ENCODE measurements around the gene CST7. TPM values are rescaled to one million over a fixed set of nuclear protein-coding genes. Genes with fewer than 3 reads are reported as not detected.
"Not testable (repeated sequence)": the region's sequence is repeated elsewhere in the genome, so short reads cannot be mapped to it uniquely, and the experiment has no call there.

The CST7 gene
- total RNA-seq, 2 donors from 2014 or later = 136 to 174 TPM

DNA sequence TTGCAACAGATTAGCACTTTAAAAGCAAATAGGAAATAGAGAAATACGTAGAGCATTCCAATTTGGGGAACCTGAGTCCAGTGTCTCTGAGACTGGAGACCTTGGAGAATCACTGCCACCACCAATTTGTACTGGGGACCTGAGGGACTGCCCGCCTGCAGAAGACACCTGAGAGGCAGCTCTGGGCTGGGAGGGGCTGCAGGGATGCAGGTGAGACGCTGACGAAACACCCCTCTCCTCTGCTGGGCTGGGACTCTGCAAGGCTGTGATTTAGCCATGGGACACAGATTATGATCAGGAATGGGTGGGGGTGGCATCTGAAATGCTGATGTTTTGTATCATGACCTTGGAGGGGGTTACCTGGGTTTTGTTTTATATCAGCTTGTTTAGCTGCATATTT lies 50.5 kb downstream of the CST7 start:
- H3K9me3 Mint-ChIP-seq = peaks cover 0 to 2% of the 10 kb centered on the region in 2 donors
- H3K27ac Mint-ChIP-seq = no peak overlapping the region
- DNase-seq (no peak), ATAC-seq (replicated peaks in 1 of 2) (no peak)
- H3K4me1 Mint-ChIP-seq (ENCODE audit: low read depth) = peaks cover 14% of the 10 kb centered on the region
- H3K27me3 Mint-ChIP-seq (ENCODE audit: low read depth) = no peaks in the 10 kb centered on the region
- H3K36me3 Mint-ChIP-seq (ENCODE audit: insufficient read depth in 2 of 2) = peaks cover 4 to 6% of the 10 kb centered on the region in 2 donors
- no peak overlapping the region for H3K4me3 Mint-ChIP-seq

DNA sequence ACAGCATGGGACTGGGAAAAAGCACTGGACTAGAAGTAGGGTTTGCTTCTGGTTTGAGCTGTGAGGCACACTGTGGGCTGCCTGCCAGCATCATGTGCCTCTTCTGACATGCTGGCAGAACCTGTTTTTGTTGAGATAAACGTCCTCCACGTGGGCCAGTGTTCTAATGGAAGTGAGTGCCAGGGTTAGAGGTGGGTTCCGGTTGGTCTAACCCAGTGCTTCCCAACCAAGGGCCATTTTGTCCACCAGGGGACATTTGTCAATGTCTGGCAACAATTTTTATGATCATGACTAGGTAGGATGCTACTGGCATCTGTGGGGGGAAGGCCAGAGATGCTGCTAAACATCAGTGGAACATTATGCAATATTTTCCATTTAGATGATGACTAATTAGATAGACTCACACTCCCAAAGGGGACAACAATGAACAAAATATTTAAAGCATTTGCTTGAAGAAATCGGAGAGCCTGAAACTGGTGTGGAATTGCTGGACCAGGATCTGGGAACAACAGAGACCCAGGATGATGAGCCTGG lies 51.3 kb downstream of the CST7 start:
- no peak overlapping the region for H3K4me3 Mint-ChIP-seq
- H3K4me1 Mint-ChIP-seq (ENCODE audit: low read depth) = peaks cover 8% of the 10 kb centered on the region
- peaks cover 0 to 2% of the 10 kb centered on the region in 2 donors for H3K9me3 Mint-ChIP-seq
- peaks cover 4 to 6% of the 10 kb centered on the region in 2 donors for H3K36me3 Mint-ChIP-seq (ENCODE audit: insufficient read depth in 2 of 2)
- H3K27me3 Mint-ChIP-seq (ENCODE audit: low read depth) = no peaks in the 10 kb centered on the region
- DNase-seq = no peak
- H3K27ac Mint-ChIP-seq = peak overlapping the region; percentile 82
- peak in 1 of 2 donors; percentile 19 for ATAC-seq (replicated peaks in 1 of 2)

DNA sequence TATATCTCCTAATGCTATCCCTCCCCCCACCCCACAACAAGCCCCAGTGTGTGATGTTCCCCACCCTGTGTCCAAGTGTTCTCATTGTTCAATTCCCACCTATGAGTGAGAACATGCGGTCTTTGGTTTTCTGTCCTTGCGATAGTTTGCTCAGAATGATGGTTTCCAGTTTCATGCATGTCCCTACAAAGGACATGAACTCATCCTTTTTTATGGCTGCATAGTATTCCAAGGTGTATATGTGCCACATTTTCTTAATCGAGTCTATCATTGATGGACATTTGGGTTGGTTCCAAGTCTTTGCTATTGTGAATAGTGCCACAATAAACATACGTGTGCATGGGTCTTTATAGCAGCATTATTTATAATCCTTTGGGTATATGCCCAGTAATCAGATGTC lies 52.3 kb downstream of the CST7 start:
- not testable (repeated sequence) for H3K4me3 Mint-ChIP-seq; H3K27ac Mint-ChIP-seq; H3K27me3 Mint-ChIP-seq (ENCODE audit: low read depth); H3K9me3 Mint-ChIP-seq; H3K36me3 Mint-ChIP-seq (ENCODE audit: insufficient read depth in 2 of 2); ATAC-seq (replicated peaks in 1 of 2); DNase-seq; H3K4me1 Mint-ChIP-seq (ENCODE audit: low read depth)

DNA sequence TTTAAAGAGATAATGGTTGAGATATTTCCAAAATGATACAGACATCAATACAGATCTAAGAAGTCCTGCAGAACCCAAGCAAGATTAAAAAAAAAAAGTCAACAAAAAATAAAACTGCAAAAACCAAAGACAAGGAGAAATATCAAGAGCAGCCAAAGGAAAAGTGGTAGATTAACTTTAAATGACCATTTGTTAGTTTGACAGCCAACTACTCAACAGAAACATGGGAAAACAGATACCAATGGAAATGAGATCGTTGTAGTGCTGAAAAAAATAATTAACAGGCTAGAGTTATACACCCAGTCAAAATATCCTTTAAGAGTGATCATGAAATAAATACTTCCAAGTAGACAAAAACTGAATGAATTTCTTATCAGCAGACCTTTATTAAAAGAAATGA lies 53.9 kb downstream of the CST7 start:
- ATAC-seq (replicated peaks in 1 of 2) (no peak), DNase-seq (no peak)
- peak overlapping the region; percentile 56 for H3K27ac Mint-ChIP-seq
- H3K27me3 Mint-ChIP-seq (ENCODE audit: low read depth) = no peaks in the 10 kb centered on the region
- peaks cover 0 to 2% of the 10 kb centered on the region in 2 donors for H3K9me3 Mint-ChIP-seq
- H3K4me3 Mint-ChIP-seq = no peak overlapping the region
- peaks cover 8 to 11% of the 10 kb centered on the region in 2 donors for H3K36me3 Mint-ChIP-seq (ENCODE audit: insufficient read depth in 2 of 2)
- H3K4me1 Mint-ChIP-seq (ENCODE audit: low read depth) = peaks cover 8% of the 10 kb centered on the region

DNA sequence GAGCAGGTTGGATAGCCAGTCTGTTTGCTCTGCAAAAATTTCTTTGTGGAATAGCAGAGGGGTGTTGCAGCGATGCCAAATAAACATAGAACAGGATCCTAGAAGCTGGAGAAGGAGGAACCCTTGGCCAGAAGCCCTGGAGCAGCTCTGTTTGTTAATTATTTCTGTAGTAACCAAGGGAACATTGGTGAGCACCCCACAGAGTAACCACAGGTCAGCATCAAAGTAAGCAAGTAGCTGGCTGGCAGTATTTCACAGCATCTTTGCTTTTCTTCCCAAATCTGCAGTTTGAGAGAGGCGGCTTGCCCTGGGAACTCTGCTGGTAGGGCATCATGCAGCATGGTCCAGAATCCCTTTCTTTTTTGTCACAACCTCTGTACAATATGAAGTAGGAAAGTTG lies 56.2 kb downstream of the CST7 start:
- DNase-seq = no peak
- H3K27me3 Mint-ChIP-seq (ENCODE audit: low read depth) = no peaks in the 10 kb centered on the region
- H3K4me3 Mint-ChIP-seq = no peak overlapping the region
- H3K36me3 Mint-ChIP-seq (ENCODE audit: insufficient read depth in 2 of 2) = peaks cover 8 to 13% of the 10 kb centered on the region in 2 donors
- H3K27ac Mint-ChIP-seq = no peak overlapping the region
- peaks cover 0 to 2% of the 10 kb centered on the region in 2 donors for H3K9me3 Mint-ChIP-seq
- ATAC-seq (replicated peaks in 1 of 2) = no peak
- peaks cover 6% of the 10 kb centered on the region for H3K4me1 Mint-ChIP-seq (ENCODE audit: low read depth)

DNA sequence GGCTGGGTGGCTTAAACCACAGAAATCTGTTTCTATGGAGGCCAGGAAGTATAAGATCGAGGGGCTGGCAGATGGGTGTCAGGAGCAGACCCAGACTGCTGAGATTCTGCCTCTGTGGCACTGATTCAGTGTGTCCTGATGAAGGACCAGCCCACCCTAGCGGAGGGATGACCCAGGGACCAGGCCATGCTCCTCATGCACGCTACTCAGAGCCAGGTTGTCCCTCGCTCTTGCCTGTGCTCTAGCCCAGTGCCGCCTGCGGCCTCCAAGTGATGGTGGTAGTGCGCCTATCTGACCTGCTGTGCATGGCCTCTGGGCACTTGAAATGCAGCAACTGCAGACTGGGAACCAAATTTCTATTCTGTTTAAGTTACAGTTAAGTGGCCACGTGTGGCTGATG lies 56.6 kb downstream of the CST7 start:
- Mint-ChIP-seq H3K4me3 (no peak overlapping the region), H3K4me1 (ENCODE audit: low read depth) (peaks cover 1% of the 10 kb centered on the region), H3K27me3 (ENCODE audit: low read depth) (no peaks in the 10 kb centered on the region), H3K27ac (no peak overlapping the region), H3K9me3 (peaks cover 0 to 2% of the 10 kb centered on the region in 2 donors), H3K36me3 (ENCODE audit: insufficient read depth in 2 of 2) (peaks cover 8 to 13% of the 10 kb centered on the region in 2 donors)
- DNase-seq = no peak
- ATAC-seq (replicated peaks in 1 of 2) = no peak

DNA sequence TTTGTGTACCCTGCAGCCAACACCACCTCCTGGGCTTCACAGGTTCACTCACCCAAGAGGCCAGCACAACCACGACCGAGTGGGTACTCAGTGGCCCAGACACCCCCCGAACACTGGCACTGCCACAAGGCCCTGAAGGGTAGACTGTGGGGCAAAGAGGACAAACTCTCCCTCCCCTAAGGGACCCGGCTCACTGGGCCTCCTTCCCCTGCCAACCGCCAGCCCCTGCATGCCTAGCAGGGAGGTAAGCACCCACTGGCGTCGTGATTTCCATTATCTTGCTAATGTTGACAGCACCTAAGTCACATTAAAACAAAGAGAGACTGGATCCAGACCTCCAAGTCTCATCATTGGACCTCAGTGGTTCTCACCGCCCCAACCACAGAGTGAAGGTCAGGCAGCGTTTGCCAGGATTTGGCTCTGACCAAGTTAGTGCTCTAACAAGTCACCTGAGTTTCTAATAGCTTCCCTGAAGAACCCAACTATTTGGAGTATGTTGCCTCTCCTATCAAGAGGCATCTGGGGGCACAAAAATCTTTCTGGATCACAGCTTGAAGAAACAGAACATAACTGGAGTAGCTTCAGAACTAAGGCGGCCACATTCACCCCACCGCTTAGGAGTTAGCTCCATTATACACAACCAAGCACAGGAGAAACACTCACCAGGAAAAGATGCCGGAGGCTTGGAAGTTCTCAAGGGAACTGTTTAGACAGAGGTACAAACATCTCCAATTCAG lies 57.5 kb downstream of the CST7 start:
- ATAC-seq (replicated peaks in 1 of 2) (no peak), DNase-seq (no peak)
- H3K4me1 Mint-ChIP-seq (ENCODE audit: low read depth) = no peaks in the 10 kb centered on the region
- H3K27me3 Mint-ChIP-seq (ENCODE audit: low read depth) = no peaks in the 10 kb centered on the region
- peaks cover 0 to 2% of the 10 kb centered on the region in 2 donors for H3K9me3 Mint-ChIP-seq
- H3K27ac Mint-ChIP-seq = no peak overlapping the region
- no peak overlapping the region for H3K4me3 Mint-ChIP-seq
- H3K36me3 Mint-ChIP-seq (ENCODE audit: insufficient read depth in 2 of 2) = peaks cover 8 to 13% of the 10 kb centered on the region in 2 donors

DNA sequence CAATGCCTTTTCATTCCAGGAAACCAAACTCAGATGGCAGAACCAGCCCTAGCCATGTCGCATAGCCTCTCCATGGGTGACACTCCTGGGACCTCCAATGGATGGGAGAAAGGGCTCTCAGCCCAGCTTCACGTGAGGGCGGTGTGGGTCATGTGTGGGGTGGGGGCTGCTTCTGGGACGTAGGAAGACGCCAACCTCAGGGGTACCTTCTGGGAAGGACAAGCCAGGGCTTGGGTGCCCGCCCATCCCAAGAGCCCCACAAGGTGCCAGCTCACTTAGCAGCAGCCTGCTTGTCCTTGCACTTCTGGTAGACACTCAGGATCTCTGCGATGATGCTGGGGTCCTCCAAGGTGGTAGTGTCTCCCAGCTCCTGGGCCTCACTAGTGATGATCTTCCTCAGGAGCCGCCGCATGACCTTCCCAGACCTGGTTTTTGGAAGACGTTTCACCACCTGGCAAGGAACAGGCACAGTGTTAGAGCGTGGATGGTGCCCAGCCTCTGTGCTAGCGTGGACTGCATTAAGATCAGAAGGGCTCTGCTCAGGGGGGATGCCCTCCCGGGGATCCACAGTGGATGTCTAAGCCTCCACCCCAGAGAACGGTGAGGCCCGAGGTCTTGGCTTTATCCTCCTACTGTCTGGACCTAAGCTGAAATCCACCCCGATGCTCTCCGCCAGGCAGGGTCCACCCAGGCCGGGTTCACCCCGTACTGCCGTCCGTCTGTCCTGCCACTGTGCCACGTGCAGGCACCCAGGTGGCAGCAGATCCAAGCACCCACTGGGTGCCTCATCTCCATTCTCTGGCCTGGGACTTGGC lies 58.6 kb downstream of the CST7 start:
- Mint-ChIP-seq H3K4me1 (ENCODE audit: low read depth) (no peaks in the 10 kb centered on the region), H3K9me3 (peaks cover 0 to 2% of the 10 kb centered on the region in 2 donors), H3K36me3 (ENCODE audit: insufficient read depth in 2 of 2) (peaks cover 6 to 10% of the 10 kb centered on the region in 2 donors), H3K27me3 (ENCODE audit: low read depth) (no peaks in the 10 kb centered on the region), H3K27ac (no peak overlapping the region), H3K4me3 (no peak overlapping the region)
- no peak for DNase-seq
- ATAC-seq (replicated peaks in 1 of 2) = no peak

DNA sequence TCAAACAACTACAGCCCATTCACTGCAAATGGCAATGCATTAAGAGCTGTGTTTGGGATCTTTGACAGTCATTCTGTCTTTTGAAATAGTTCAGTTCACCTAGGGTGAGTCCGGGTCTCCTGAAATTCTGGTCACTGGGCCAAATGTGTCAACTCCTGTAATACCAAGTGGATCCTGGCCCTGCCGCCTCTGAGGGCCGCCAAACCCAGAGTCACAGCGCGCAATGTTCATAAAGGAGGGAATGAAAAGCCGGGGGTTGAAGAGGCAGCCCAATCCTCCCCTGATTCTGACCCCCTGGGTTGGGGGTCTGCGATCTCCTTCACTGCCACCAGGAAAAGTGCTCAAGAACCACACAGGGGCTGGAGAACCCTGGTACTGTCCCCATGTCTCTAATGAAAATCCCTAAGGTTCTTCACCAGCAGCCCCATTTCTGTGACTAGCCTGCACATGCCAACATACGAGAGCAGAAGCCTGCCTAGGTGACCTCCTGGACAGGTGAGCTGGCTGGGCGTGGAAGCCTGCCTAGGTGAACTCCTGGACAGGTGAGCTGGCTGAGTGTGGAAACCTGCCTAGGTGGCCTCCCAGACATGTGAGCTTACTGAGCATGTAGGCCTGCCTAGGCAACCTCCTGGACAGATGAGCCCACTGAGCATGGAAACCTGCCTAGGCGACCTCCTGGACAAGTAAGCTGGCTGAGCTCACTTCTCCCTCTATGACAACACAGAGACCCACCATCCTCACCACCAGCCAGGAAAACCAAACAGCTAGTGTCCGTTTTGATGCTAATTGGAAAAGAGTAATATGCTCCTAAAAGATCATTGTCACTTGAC lies 59.5 kb downstream of the CST7 start:
- H3K4me3 Mint-ChIP-seq = no peak overlapping the region
- DNase-seq (no peak), ATAC-seq (replicated peaks in 1 of 2) (no peak)
- H3K4me1 Mint-ChIP-seq (ENCODE audit: low read depth) = no peaks in the 10 kb centered on the region
- no peaks in the 10 kb centered on the region for H3K9me3 Mint-ChIP-seq
- no peak overlapping the region for H3K27ac Mint-ChIP-seq
- H3K36me3 Mint-ChIP-seq (ENCODE audit: insufficient read depth in 2 of 2) = peaks cover 4 to 7% of the 10 kb centered on the region in 2 donors
- no peaks in the 10 kb centered on the region for H3K27me3 Mint-ChIP-seq (ENCODE audit: low read depth)

Other genes with a start within 250 kb of the CST7 start
- gene APMAP, start 43.5 kb downstream of the CST7 start, total RNA-seq = 10 to 100 TPM; 65.2 to 70.2 TPM
- 10 to 100 TPM; 18.2 to 23.8 TPM for gene ACSS1, start 108.9 kb downstream of the CST7 start, total RNA-seq
- under 1 TPM in 1 of 2 donors, not detected in 1; 0.12 TPM for gene VSX1, start 132.9 kb downstream of the CST7 start, total RNA-seq
- 10 to 100 TPM; 55.3 to 58.7 TPM for gene ENTPD6, start 246.4 kb downstream of the CST7 start, total RNA-seq